Epidermal melanocyte (primary cell): ENCODE data around the gene ANKRD60.

ENCODE experiments used
- DNase-seq: peaks from one replicate; pipeline ENCODE4 v3.0.0; 2011; ENCODE audit warnings: low spot score; ENCODE audit not compliant: insufficient read length

Gene ANKRD60

DNA sequence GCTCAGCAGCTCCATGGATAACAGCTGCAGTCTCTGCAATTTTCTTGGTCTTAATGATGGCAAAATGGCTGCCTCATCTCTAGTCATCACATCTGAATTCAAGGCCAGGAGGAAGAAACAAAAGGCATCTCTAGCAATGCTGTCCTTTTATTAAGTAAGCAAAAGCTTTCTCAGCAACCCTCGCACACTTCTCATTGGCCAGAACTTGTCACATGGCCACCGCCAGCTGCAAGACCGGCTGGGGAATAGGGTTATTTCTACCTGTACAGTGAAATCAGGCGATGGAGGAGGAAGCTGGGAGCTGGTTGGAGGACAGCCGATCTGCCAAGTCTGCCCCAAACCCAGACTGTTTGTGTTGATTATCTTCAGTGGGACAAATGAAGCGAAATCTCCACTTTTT lies 33.4 kb downstream of the ANKRD60 start:
- no peak for DNase-seq

GRCh38 chr20:58194175-58194791 lies 34.2 kb downstream of the ANKRD60 start:
- no peak for DNase-seq

DNA sequence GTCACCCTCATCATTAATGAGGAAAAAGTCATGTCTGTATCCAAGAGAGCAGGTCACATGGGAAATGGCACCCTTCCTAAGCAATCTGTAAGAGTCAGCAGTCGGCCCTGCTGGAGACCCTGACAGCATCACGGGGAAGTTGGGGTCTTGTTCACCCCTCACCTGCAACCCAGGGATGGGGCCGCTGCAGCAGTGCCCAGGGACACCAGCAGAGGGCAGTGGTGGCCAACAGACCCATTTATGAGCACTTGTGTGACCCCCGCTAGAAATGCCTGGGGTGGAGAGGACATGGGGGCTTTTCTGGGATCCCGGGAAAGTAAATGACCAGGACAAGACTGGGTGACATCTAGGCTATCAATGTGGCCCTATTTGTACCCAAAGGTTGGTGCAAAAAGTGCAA lies 35.9 kb downstream of the ANKRD60 start:
- DNase-seq, result no peak

- DNase-seq, result no peak
Measured at GRCh38 chr20:58192065-58192464, 36.4 kb downstream of the ANKRD60 start.

DNA sequence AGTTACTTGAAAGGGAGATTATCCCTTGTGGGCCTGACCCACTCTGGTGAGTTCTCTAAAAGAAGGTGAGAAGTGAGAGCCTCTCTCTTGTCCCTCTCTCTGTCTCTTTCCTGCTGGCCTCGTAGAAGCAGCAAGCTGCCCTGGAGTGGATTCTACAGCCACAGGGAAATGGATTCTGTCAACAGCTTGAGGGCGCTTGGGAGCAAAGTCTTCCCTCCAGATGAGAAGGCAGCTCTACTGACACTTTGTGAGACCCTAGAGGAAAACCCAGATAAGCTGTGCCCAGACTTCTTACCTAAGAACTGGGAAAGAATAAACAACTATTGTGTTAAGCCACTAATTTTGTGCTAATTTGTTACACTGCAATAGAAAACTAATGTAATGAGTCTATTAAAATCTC lies 39.9 kb downstream of the ANKRD60 start:
- DNase-seq, result no peak

GRCh38 chr20:58184984-58185383 lies 43.5 kb downstream of the ANKRD60 start:
- no peak for DNase-seq

- no peak for DNase-seq
Measured at GRCh38 chr20:58184063-58184462, 44.4 kb downstream of the ANKRD60 start.

GRCh38 chr20:58182521-58183140 lies 45.8 kb downstream of the ANKRD60 start:
- no peak for DNase-seq

DNA sequence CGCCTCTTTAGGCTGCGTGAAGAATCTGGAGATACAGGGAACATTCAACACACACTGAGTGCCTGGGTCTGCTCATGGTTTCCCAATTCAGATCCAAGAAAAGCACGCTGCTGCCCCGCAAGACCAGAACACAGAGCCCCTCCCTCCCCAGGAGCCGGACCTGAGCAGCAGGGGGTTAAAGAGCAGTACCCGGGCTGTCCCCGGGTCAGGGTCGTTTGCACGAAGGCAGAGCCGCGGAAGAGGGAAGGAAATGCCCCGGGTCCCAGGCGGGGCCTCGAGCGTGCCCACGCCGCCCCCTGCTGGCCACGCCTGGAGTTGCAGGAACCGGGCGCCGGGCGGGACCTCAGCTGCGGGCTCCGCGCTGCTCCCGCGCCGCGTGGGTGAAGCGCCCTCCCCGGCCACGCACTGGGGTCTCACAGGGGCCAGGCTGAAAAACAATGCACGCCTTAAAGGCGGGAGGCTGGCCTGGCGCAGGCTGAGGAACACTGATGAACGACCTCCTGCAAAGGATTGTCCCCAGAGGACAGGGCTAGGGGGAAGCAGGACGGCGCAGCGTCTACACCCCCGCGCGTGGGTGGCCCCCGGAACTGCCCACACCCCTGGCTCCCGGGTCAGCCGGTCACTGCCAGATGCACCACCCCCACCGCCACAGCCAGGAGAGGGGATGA lies 48.9 kb downstream of the ANKRD60 start:
- peak; percentile 48 for DNase-seq

DNA sequence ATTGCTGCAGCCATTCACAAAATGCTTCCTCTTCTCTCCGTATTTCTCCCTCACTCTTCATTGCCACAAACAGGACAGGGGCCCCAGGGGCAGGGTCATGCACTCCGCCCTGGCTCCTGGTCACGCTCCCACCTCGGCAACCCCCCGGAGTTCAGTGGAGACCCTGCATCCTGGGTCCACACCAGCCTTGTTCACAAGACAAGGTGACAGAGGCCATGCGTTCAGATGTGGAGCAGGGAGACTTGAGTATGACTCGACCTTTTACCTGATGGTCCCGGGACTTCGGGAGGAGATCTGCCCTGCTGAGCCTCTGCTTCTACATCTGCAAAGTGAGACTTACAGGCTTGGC lies 49.4 kb downstream of the ANKRD60 start:
- DNase-seq, result no peak

GRCh38 chr20:58177799-58178198 lies 50.7 kb downstream of the ANKRD60 start:
- no peak for DNase-seq

- DNase-seq, result no peak
Measured at GRCh38 chr20:58175836-58176235, 52.6 kb downstream of the ANKRD60 start.

- DNase-seq, result no peak
Measured at GRCh38 chr20:58175425-58175824, 53.0 kb downstream of the ANKRD60 start.

- DNase-seq, result no peak
Measured at GRCh38 chr20:58174708-58175280, 53.7 kb downstream of the ANKRD60 start.

DNA sequence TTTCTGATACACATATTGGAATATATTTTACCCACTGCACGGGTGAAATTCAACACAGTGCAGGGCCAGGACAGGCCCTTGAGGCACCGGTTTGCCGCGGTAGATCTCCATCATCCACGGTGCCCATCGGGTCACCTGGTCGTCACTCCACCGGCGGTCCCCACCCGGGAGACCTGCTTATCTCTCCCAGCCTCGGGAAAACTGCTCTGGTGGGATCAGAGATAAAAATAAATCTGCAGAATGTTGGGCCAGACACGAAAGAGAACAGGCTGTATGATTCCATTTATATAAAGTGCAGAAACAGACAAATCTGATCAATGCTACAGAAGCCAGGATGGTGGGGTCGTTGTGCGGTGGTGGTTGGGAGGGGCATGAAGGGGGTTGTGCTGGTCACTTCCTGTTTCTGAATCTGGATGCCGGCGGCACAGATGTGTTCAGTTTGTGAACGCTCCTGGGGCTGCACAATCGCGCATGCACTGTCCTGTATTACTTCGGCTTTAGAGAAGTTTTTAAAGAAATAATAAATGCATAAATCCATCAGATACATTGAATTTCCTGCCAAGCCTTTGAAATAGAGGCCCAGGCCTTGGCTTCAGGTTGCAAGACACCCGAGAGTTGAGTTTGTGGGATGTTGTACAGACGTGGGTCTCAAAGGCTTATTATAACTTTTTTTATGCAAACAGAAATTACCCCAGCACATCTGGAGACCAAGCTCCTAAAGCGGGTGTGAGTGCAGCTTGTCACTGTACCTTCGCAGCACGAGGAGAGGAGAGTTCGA lies 54.3 kb downstream of the ANKRD60 start:
- DNase-seq, result no peak

DNA sequence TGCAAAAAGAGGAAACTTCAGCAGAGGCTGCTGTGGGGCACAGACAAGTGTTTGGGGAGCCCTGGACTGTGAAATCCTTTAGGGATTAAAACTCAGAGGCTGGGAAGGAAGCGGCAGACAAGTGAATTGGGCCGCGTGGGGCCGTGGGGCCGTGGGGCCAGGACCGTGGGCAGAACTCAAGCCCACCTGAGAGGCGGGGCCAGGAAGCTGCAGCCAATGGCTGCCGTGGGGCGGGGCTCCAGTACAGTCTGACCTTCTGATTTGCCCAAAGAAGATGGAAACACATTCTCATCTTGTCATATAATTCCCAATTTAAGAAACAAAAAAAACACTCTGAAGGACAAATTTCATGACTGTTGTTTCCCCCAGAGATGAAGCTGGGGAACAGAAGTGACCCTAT lies 55.4 kb downstream of the ANKRD60 start:
- DNase-seq, result no peak

DNA sequence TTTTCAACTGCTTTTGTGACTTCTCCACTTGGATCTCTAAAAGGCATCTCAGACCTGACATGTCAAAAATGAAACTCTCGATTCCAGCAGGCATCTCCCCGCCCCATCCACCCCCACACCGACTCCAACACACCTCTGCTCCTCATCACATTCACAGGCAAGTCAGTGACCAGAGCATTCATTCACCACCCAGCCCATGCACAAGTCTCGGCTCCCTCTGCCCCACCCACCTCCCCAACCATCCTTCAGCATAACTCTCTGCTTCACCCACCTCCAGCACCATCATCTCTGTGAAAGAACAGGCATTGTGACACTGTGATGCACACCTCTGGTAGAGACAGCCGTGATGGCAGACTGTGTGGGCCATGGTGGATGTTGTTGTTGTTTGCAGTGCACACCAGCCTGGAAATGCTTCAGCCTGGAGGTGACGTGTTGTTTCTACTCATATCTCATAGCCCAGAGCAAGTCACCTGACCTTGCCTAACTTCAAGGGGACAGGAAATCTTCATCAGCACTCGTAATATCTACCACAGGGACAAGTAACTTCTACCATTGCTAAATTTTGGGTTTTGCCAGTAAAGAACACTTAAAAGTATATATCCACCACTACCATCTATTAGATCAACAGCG lies 56.5 kb downstream of the ANKRD60 start:
- no peak for DNase-seq

DNA sequence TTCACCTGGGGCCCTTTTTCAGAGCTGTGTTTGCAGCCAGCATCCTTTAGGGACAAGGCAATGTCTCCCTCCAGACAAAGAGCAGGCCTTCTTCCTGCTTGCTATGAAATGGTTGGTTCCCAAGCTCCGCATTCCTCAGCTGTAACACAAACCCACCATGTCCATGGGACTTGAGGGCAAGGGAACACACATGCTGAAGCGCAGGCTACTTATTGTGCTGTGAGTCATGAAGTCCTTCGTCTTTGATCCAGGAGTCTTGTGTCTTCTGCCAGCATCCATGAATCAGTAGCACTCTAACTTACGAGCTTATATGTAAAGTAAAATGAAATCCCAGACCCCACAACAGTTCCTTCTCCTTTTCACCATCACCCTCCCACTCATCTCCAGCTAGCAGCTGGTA lies 59.0 kb downstream of the ANKRD60 start:
- DNase-seq, result no peak

DNA sequence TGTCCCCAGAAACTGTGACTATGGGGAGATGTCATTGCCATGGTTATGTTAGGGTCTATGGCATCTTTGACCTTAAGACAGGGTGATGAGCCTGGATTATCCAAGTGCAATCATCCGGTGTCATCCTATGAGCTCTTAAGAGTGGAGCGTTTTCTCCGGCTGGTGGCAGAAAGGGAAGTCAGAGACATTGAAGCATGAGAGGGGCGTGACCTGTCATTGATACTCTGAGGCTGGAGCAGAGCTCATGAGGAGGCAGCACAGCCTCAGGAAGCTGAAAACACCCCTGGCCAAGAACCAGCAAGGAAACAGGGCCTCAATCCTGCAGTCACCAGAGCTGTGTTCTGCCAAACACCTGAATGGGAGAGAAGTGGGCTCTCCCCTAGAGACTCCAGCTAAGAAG lies 59.6 kb downstream of the ANKRD60 start:
- no peak for DNase-seq

DNA sequence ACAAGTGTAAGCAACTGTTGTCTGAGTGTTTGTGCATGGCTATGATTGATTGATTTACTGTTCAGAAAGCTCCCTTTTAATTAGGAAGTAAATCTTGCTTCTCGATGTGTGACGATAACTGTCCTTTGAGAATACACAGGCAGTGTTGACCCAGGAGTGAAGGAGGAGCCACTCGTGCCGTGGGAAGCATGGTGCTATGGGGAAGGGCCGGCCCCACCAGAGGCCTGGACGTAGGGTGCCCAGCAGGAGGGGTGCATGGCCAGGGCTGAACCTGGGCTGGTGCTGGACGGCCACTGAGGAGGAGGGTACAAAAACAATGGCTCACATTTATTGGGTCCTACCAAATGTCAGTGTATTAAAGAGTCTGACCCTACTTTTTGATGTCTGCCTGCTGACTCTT lies 60.7 kb downstream of the ANKRD60 start:
- DNase-seq, result no peak
